GM21529 (cell line): ENCODE results near the gene ESF1.
A peak's percentile ranks its signal among the peaks of the same experiment; 100 is the strongest.

Experiments
- ATAC-seq: cut with Tn5 transposase; IDR thresholded peaks from one replicate; pipeline ENCODE4 v1.9.1; 2021; ENCODE audit not compliant: unreplicated experiment

Gene ESF1

DNA sequence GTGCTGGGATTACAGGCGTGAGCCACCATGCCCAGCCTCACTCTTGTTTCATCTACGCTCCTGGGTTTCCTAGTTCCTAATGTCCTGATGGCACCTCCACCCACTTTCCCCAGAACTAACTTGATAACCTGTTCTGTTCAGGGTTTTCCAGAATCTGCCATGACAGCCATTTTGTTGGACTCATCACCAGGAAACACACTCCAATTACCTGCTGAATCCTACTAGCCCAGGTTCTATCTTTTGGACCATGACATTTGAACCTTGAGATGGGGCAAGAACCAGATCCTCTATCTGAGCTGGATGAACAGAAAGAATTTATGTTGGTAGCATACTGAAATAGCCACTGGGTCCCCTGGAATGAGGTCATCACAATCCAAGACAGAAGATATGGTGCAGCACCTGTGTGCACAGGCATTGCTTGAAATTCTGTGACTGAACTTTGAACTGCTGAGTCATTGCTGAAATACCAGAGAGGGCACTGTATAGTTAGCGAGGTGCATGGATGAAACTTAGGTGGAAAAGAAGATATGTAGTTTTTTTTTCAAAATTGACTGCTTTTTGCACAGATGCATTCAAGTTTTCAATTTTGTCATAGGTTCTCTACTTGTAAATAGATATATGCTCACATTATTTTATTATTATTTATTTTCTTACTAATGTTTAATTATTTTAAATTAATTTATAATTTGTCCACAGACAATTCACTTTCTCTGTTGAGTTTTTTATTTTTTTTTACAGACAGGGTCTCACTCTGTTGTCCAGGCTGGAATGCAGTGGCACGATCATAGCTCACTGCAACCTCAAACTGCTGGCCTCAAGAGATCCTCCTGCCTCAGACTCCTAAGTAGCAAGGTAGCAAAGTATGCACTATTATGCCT lies 103.2 kb downstream of the ESF1 start:
- ATAC-seq = peak; percentile 83

DNA sequence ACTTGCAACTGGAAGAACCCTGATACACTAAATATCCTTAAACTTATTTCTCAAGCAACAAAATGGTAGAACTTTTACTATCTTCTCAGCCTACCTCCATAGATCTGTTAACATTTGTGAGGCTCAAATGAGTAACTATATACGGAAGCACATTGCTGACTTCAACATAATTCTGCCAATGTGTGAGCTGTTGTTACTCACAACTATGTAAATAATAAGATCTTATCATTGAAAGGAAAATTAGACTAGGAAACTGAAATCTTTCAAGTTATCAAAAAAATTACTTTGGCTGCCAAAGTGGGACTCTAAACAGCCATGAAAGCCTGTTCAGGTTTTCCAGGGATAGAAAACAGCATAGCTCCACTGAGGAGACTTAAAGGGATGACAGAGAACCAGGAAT lies 105.8 kb downstream of the ESF1 start:
- no peak for ATAC-seq

DNA sequence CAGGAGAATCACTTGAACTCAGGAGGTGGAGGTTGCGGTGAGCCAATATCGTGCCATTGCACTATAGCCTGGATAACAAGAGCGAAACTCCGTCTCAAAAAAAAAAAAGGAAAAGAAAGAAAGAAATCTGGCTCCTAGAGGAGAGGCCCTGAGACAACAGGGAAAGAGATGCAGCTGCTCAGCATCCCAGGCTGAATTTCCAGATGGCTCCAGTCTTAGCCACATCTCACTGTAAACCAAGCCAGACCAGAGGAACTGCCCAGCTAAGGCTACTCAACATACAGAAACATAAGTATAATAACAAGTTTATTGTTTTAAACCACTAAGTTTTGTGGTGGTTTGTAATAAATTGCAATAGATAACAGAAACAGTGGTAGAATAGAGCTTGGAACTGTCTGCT lies 107.5 kb downstream of the ESF1 start:
- ATAC-seq = no peak

DNA sequence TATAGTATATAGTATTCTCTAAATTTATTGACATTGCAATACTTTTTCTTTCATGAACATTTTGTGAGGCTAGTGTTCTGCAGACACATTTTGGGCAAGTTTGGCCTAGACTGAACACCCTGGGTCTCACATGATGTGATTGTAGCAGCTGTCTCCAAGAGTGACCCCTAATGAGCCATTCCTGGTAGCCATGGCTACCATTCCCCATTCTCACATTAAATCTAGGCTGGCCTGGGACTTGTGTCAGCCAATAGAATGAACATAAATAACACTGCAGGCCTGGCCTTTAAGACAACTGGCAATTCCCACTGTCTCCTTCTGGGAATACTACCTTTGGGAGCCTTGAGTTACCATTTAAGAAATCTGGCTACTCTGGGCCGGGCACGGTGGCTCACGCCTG lies 108.0 kb downstream of the ESF1 start:
- no peak for ATAC-seq

DNA sequence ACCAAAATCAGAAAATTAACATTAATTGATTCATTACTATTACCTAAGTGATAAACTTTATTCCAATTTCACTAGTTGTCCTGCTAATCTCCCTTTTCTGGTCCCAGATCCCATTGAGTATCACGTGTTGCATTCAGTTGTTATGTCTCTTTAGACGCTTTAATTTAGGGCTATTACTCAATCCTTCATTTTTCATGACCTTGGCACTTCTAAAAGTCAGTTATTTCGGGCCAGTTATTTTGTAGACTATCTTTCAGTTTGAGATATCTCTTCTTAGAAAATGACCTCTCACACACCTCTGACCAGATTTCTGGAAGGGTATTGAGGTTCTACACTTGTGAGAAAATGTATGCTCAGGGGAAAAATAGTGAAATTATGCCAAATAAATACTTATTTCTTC lies 112.0 kb downstream of the ESF1 start:
- ATAC-seq = no peak

DNA sequence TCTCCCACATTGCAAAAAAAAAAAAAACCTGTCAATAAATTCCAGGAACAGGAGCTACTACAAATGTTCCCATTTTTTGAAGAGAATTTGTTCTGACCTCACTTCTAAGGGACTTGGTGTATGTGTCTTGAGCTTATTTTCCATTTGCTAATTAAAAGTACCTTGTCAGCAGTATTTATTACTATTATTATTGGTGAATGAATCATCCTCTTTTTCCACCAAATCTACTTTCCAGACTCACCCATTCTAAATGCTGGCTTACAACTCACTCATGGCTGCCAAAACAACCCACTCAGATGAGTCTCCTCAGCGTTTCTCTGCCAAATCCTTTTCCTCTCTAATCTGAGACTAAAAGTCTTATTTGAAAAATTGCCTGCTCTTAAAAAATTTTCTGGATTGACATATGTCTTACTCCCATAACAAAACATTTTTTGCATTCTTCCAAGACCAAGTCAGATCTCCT lies 112.8 kb downstream of the ESF1 start:
- no peak for ATAC-seq

DNA sequence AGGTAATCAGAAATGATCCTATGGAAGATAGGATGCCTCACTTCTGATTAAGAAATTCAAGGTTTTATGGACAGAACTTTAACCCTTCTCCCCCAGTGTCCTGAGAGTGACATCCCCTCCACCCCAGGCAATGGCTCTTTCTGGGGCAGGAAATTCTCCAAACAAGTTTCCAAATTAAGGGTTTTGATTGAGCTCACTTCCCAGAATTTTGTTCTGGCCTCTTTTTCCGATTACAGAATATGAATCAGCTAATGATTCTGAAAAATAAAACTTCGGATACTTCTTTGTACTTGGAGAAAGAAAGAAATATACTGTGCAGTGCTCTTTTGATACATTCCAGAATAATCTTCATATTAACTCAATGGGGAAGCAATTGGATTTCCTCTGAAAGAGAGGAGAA lies 113.2 kb downstream of the ESF1 start:
- ATAC-seq = no peak

DNA sequence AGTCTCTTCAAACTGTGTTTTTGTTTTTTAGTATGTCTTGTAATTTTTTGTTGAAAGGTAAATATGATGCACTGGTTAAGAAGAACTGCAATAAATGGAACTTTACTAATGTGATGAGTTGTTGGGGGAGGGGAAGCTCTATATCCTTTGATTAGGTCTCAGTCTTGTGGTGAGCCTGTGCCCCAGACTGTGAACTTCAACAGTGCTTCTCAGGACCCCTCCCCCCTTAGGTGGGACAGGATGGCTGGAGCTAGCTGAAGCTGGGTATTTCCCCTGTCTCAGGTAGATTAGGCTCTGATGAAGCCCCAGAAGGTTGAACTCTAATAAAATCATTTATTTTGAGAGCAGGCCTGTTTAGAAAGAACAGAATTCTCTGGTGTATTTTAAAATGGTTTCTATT lies 114.6 kb downstream of the ESF1 start:
- ATAC-seq = no peak

DNA sequence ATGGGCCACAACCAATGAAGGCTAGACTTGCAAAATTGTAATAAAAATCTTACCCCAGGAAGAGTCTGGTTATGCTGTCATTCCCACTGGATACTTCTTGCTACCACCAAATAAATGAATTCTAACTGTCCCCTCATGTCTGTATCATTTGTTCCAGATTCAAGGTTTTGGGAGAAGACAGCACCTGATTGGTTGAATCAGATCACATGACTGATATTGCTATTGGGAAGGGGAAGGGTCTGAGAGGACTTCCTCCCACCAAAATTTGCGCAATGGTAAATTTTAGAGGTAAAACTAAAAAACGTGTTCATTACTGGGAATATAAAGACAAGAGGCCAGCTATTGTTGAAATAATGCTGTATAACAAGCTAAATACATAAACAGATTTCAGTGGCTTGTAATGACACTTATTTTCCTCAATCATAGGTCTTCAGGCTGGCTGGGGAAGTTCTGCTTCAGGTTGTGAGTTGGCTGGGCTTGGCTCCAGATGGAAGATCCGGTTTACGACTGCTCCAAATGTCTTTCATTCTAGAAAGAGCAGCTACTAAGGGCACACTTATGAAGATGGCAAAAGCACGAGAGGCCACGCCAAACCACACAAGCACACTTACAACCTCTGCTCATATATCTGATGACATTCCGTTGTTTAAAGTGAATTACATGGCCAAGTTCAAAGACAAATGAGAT lies 118.9 kb downstream of the ESF1 start:
- no peak for ATAC-seq
